HEK293 (cell line): ENCODE measurements around the gene NAV2.

Experiments
- ELK4 ChIP-seq: IDR thresholded peaks from 2 replicates; pipeline ENCODE4 v1.6.1; 2011; ENCODE audit warnings: mild to moderate bottlenecking, low read depth, low read length, borderline replicate concordance
- KLF10 ChIP-seq: fragments of 450-650 bp; IDR thresholded peaks from 2 replicates; pipeline ENCODE4 v1.5.1; 2018; ENCODE audit warnings: missing biosample characterization, mild to moderate bottlenecking, missing genetic modification characterization
- MYNN ChIP-seq: fragments of 450-650 bp; formaldehyde crosslinking; IDR thresholded peaks from 2 replicates; pipeline ENCODE4 v1.5.1; 2016; ENCODE audit warnings: missing biosample characterization, missing genetic modification characterization, borderline replicate concordance
- YY1 ChIP-seq: fragments of 450-650 bp; formaldehyde crosslinking; IDR thresholded peaks from 2 replicates; pipeline ENCODE4 v1.5.1; 2018; ENCODE audit warnings: missing biosample characterization, missing genetic modification characterization
- ZBTB17 ChIP-seq: fragments of 450-650 bp; formaldehyde crosslinking; IDR thresholded peaks from 2 replicates; pipeline ENCODE4 v1.5.1; 2016; ENCODE audit warnings: missing biosample characterization, missing genetic modification characterization
- ZBTB7A ChIP-seq: fragments of 450-650 bp; formaldehyde crosslinking; IDR thresholded peaks from 2 replicates; pipeline ENCODE4 v1.5.1; 2016; ENCODE audit warnings: low read depth, missing biosample characterization, missing genetic modification characterization
- ZNF248 ChIP-seq: fragments of 450-650 bp; formaldehyde crosslinking; IDR thresholded peaks from 2 replicates; pipeline ENCODE4 v1.5.1; 2017; ENCODE audit warnings: missing biosample characterization, missing genetic modification characterization
- ZNF510 ChIP-seq: fragments of 450-650 bp; formaldehyde crosslinking; IDR thresholded peaks from 2 replicates; pipeline ENCODE4 v1.5.1; 2018; ENCODE audit warnings: mild to moderate bottlenecking, missing genetic modification characterization, missing biosample characterization; ENCODE audit not compliant: insufficient replicate concordance
- ZNF76 ChIP-seq: fragments of 450-650 bp; formaldehyde crosslinking; IDR thresholded peaks from 2 replicates; pipeline ENCODE4; 2016; ENCODE audit warnings: low read depth, missing biosample characterization, missing genetic modification characterization, borderline replicate concordance
- ZNF776 ChIP-seq: fragments of 450-650 bp; formaldehyde crosslinking; IDR thresholded peaks from 2 replicates; pipeline ENCODE4 v1.5.0; 2017; ENCODE audit warnings: missing biosample characterization, missing genetic modification characterization, borderline replicate concordance
- ZXDB ChIP-seq: fragments of 450-650 bp; formaldehyde crosslinking; IDR thresholded peaks from 2 replicates; pipeline ENCODE4 v1.5.1; 2016; ENCODE audit warnings: missing biosample characterization, missing genetic modification characterization
- TF ChIP-seq, protein P1 (sequence below): fragments of 450-650 bp; formaldehyde crosslinking; IDR thresholded peaks from 2 replicates; pipeline ENCODE4 v1.5.1; 2016; ENCODE audit warnings: missing biosample characterization, missing genetic modification characterization
- TF ChIP-seq, protein P2 (sequence below): fragments of 450-650 bp; formaldehyde crosslinking; IDR thresholded peaks from 2 replicates; pipeline ENCODE4 v1.5.1; 2016; ENCODE audit warnings: missing biosample characterization, missing genetic modification characterization, low read depth
- TF ChIP-seq, protein P3 (sequence below): fragments of 450-650 bp; formaldehyde crosslinking; IDR thresholded peaks from 2 replicates; pipeline ENCODE4 v1.5.1; 2016; ENCODE audit warnings: missing biosample characterization, missing genetic modification characterization

DNA sequence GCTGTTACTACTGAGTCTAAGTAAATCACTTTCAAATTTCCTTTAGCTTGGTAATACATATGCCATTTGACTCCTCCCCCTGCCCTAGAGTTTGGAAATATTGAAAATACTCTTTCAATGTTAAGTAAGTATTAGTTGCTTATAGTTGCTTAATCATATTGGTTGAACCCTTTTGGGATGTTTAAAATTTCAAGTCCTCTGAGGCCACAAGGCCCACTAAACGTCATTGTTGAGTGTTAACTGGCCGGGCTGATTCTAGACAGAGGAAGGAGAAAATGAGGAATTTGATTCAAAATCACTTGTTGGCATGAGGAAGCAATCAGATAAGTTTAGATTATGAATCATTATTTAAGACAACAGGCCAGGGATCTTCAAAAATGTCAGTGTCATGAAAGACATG, 8.5 kb downstream of the NAV2 start:
- TF ChIP-seq, protein P1, sequence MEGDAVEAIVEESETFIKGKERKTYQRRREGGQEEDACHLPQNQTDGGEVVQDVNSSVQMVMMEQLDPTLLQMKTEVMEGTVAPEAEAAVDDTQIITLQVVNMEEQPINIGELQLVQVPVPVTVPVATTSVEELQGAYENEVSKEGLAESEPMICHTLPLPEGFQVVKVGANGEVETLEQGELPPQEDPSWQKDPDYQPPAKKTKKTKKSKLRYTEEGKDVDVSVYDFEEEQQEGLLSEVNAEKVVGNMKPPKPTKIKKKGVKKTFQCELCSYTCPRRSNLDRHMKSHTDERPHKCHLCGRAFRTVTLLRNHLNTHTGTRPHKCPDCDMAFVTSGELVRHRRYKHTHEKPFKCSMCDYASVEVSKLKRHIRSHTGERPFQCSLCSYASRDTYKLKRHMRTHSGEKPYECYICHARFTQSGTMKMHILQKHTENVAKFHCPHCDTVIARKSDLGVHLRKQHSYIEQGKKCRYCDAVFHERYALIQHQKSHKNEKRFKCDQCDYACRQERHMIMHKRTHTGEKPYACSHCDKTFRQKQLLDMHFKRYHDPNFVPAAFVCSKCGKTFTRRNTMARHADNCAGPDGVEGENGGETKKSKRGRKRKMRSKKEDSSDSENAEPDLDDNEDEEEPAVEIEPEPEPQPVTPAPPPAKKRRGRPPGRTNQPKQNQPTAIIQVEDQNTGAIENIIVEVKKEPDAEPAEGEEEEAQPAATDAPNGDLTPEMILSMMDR (tag by site-specific recombination) = no peak
- TF ChIP-seq ZBTB7A (tag by site-specific recombination) (no peak), ZBTB17 (tag by site-specific recombination) (no peak), MYNN (tag by site-specific recombination) (no peak), ZNF776 (no peak), ZNF76 (no peak), YY1 (tag by site-specific recombination) (no peak), ZXDB (no peak), KLF10 (tag by site-specific recombination) (no peak), ZNF248 (no peak), ELK4 (no peak), ZNF510 (tag by site-specific recombination) (no peak)
- TF ChIP-seq, protein P2, sequence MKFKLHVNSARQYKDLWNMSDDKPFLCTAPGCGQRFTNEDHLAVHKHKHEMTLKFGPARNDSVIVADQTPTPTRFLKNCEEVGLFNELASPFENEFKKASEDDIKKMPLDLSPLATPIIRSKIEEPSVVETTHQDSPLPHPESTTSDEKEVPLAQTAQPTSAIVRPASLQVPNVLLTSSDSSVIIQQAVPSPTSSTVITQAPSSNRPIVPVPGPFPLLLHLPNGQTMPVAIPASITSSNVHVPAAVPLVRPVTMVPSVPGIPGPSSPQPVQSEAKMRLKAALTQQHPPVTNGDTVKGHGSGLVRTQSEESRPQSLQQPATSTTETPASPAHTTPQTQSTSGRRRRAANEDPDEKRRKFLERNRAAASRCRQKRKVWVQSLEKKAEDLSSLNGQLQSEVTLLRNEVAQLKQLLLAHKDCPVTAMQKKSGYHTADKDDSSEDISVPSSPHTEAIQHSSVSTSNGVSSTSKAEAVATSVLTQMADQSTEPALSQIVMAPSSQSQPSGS (tag by site-specific recombination) = no peak
- TF ChIP-seq, protein P3, sequence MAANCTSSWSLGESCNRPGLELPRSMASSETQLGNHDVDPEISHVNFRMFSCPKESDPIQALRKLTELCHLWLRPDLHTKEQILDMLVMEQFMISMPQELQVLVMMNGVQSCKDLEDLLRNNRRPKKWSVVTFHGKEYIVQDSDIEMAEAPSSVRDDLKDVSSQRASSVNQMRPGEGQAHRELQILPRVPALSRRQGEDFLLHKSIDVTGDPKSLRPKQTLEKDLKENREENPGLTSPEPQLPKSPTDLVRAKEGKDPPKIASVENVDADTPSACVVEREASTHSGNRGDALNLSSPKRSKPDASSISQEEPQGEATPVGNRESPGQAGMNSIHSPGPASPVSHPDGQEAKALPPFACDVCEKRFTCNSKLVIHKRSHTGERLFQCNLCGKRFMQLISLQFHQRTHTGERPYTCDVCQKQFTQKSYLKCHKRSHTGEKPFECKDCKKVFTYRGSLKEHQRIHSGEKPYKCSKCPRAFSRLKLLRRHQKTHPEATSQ = no peak
